ENCODE data around the gene PHF19.

Gene PHF19

GRCh38 chr9:120876842-120877240 is at the start of gene PHF19:
Gene PHF19 (minus strand): TSS chr9:120877188. CDS start chr9:120874741, 2,447 bp downstream.
- DNase-seq (ENCODE audit: low read depth in 2 of 2) = no peak

- no peak for DNase-seq (ENCODE audit: low read depth in 2 of 2)
These were observed 49.5 kb upstream of the PHF19 start, which contains the start of gene TRAF1 for GRCh38 chr9:120926397-120926928. Gene TRAF1 (minus strand): TSS chr9:120926796. CDS start chr9:120926075, 721 bp downstream.

GRCh38 chr9:120925535-120926396 is 48.8 kb upstream of the PHF19 start:
- peak; percentile 74 to 82 for DNase-seq (ENCODE audit: low read depth in 2 of 2)

GRCh38 chr9:120924698-120925534 is 47.9 kb upstream of the PHF19 start:
- DNase-seq (ENCODE audit: low read depth in 2 of 2) = no peak

DNA sequence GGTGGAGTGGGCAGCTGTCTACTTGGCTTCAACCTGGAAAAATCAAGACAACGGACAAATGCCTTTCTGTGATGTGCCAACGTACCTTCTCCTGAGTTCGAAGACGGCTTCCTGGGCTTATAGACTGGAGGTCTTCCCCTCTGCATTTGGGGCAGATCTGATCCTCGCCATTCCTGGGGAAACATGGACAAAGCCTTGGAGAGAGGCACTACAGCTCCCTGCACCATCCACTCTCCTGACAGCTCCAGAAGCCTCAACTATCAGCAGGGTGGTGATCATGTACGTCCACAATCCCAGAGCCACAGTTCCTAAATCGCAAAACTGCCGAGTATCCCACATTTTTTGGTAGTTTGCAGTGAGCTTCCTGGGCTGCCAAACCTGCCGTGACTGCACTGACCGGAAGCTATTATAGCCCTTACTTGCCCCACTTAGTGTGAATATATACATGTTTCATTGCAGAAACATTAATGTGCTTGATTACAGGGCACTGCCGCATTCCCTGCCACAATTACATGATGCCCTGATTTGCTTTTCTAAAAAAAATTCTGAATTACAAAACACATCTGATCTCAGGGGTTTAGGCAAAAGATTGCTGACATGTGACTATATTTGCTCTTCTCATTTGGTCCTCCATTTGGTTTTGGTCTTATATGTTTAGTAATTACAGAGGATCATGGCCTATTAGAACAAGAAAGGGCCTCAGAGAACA is 46.8 kb upstream of the PHF19 start:
- DNase-seq (ENCODE audit: low read depth in 2 of 2) = no peak

GRCh38 chr9:120922404-120923195 is 45.6 kb upstream of the PHF19 start:
- no peak for DNase-seq (ENCODE audit: low read depth in 2 of 2)

DNA sequence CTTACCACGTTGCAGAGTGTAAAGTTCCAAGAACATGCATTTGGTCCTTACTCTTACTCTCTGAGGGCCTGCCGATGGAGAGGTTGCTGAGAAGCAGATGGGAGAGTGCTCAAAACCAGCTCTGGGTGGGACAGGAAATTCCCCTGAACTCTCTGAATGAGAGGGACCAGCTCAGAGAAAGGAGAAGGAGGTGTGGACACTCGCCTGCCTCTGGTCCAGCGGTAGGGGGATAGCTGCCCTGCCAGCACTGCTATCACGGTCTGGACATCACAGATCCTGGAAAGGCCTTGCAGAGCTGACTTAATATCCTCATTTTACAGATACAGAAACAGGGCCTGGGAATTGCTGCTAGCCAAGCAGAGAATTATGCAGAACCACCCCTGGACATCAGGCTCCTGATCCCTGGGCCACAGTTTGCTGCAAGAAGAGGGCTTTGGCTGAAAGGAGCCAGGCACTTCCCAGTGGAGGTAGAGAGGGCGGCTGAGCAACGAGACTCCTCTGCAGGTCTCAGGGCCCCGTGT is 44.7 kb upstream of the PHF19 start:
- no peak for DNase-seq (ENCODE audit: low read depth in 2 of 2)

- peak in 1 of 2 donors; percentile 43 for DNase-seq (ENCODE audit: low read depth in 2 of 2)
These were observed 43.8 kb upstream of the PHF19 start for GRCh38 chr9:120920806-120921178.

GRCh38 chr9:120919843-120920805 is 43.1 kb upstream of the PHF19 start:
- DNase-seq (ENCODE audit: low read depth in 2 of 2) = no peak

GRCh38 chr9:120918931-120919842 is 42.2 kb upstream of the PHF19 start:
- DNase-seq (ENCODE audit: low read depth in 2 of 2) = no peak

GRCh38 chr9:120917929-120918762 is 41.2 kb upstream of the PHF19 start:
- no peak for DNase-seq (ENCODE audit: low read depth in 2 of 2)

- no peak for DNase-seq (ENCODE audit: low read depth in 2 of 2)
These were observed 40.2 kb upstream of the PHF19 start for GRCh38 chr9:120916991-120917880.

- DNase-seq (ENCODE audit: low read depth in 2 of 2) = no peak
These were observed 39.6 kb upstream of the PHF19 start for GRCh38 chr9:120916588-120916987.

DNA sequence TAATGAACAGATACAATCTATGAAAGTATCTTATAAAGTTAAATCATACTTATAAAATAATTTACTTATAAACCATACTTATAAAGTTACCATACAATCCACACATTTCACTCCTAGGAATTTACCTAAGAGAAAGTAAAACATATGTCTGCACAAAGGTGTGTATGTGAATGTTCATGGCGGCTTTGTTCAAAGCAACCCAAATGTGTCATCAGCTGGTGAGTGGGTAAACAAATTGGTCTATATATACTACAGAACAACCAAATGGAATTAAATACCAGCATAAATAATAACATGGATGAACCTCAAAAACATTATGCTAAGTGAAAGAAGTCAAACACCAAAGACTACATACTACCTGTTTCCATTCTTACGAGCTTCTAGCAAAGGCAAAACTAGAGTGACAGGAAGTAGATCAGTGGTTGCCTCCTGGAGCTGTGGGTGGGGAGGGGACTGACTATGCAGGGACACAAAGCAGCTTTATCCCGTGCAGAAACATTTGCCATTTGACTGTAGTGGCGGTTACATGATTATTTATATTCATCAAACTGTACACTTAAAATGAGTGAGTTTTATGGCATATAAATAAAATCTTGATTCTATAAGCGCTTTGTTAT is 39.0 kb upstream of the PHF19 start:
- no peak for DNase-seq (ENCODE audit: low read depth in 2 of 2)

DNA sequence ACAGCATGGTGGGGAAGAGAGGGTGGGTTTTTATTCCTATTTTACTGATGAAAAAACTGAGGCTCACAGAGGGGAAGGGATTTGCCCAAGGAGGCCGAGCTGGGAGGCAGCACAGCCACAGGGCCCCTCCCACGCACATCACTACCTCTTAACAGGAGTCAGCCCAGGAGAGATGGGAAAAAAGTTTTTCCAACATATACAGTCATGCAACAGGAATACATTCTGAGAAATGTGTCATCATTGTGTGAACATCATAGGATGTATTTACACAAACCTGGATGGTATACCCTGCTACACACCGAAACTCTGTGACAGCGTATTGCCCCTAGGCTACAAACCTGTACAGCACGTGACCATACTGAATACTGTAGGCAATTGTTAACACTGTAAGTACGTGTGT is 38.0 kb upstream of the PHF19 start:
- DNase-seq (ENCODE audit: low read depth in 2 of 2) = no peak

- no peak for DNase-seq (ENCODE audit: low read depth in 2 of 2)
These were observed 37.4 kb upstream of the PHF19 start for GRCh38 chr9:120914396-120914795.
